SIG-M5 treated with dmso at 0.1 percent for 504 hours (cell line): ENCODE results near the gene LHX3.

Experiments
- DNase-seq: peaks from one replicate; lab custom pipeline; 2025; ENCODE audit not compliant: unreplicated experiment; lab: John Stamatoyannopoulos, UW

Gene LHX3

DNA sequence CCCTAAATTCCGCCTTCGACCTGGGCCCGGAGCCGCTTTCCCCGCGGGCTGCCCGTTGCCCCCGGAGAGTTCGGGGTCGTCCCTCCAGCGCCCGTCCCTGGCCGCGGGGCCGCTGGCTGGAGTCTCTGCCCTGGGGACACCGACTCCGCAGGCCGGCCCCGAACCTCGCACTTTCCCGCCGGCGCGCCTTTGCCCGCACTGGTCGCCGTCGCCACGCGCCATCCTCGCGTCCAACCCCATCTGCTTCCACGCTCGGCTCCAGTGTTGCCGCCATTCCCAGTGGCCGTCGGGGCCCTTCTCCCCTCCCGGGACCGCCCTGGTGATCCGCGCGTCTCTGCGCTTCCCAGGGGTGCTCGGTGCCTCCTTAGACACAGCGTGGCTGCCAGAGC lies 11.0 kb downstream of the LHX3 start:
- DNase-seq: no peak

DNA sequence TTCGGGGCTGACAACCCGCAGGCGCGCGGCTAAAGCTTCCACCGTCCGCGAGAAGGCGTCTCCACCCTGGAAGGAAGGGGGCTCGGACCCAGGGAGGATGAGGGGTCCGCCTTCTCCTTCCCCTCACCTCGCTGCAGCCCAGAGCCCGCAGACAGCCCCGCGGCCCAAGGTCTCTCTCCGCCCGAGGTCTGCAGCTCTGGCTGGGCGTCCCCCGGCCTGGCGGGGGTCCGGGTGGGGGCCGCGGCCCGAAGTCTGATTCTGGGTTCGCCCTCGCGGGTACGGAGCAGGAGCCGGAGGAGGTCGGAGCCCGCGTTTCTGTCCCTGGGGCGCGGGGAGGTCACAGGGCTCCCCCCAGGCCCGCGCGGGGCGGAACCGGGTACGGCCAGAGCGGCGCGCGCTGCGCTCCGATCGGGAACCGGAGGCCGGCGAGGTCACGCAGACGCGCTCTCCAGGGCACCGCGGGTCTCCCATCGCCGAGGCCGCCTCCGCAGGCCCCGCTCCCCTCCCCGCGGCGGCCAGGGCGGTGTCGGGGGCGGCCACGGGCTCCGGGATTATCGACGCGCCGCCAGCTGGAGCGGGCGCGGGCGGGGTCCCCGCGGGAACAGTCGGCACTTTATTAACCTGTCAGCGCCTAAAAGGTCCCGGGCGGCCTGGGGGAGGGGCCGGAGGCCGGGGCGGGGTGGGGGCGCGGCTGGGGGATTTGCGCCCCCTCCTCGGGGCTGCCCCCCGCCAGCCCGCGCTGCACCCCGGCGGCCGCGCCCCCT lies 11.6 kb downstream of the LHX3 start:
- no peak for DNase-seq

DNA sequence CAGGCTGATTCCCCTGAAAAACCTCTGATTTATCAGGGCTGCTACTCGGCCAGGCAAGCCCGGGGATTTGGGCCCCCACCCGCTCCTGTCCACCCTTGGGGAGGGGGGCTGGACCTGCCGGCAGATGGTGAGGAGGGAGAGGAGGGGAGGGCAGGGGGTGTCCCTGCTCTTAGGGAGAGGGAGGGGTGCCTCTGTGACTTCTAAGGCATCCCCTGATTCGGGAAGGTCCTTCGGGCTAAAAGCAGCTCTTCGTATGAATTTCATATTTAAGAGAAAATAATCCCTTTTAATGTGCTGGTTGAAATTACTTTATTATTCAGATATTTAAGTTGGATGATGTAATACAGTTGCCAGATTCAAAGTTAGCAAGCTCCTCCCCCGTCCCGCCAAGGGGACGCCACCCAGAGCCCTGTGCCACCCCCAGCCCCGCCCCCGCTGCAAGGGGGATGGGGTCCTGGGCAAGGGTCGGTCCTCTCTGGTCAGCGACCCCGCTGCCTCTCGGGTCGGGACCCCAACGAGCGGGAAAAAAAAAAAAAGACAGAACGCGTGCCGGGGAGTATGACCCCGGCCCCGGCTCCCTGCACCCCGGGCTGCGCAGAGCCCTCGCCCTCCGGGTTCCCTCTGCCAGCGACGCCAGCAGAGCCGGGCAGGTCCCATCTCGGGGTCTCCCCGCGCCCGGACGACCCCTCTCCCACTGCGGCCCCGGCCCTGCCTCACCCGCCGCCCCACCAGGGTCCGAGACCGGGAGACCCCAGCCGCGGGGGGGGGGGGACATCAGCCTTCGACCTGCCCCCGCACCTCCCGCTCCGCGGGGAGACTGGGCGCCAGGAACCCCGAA lies 12.4 kb downstream of the LHX3 start:
- DNase-seq: no peak

DNA sequence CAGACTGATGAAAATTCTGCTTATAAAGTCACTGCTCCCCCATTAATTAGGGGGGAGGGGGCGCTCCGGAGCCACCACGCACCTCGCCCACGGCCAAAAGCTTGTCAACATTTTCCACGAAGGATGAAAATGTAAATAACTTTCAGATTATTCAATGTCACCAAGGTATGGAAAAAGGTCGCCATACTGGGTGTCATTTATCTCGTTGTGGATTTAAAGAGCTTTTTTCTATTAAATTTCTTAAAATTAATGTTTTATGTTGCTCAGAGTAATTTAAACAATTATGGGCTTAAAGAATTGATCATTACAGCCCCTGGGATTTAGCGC lies 13.0 kb downstream of the LHX3 start:
- DNase-seq: no peak

DNA sequence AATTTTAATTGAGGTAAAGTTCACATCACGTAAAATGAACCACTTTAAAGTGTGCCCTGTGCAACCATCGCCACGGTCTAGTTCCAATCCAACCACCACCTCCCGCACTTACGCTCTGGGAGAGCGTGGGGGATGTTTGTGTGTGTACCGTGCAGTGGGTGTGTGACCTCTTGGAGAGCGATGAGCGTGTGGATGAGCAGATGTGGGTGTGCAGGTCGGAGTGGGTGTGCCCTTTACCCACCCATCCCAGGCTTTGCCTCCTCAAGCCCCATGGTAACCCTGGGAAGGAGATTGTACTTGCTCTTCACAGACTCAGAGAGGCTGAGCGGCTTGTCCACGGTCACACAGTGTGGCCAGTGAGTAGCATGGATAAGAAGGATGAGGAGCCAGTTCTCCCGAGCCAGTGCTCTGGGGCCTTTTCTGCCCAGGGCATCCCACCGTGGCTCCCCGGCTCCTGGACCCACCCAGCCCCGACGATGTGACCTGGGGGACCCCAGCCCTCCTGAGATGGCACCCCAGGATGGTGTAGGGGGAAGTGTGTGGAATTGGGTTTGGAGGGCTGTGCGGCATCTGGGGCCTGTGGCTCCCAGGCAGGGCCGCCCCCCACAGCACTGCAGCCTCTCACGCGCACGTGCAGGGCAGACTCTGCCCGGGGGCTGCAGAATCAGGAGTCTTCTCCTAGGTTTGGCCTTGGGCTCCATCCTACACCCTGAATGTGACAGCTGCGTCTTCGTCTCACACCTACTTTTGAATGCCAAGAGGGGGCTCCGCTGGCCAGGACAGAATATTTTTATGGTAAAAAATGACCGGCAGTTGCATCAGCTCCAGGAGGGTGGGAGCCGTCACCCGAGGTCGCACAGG lies 13.6 kb downstream of the LHX3 start:
- no peak for DNase-seq

DNA sequence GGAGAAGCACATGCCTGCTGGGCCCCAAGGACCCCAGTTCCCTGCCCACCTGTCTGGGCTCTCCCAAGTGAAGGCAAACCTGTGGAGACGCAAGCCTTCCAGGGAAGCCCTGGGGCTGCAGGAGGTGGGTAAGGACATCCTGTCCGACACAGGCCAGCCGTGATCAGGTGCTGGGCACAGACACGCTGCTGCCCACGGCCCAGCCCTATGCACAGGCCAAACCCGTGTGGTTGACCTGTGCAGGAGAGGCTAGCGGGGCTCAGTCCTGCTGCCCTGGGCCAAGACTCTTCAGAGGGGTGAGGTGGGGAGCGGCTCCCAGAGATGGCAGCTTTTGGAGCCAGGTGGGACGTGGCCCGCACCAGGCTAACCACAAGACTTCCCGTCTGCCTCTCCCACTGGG lies 14.3 kb downstream of the LHX3 start:
- no peak for DNase-seq

DNA sequence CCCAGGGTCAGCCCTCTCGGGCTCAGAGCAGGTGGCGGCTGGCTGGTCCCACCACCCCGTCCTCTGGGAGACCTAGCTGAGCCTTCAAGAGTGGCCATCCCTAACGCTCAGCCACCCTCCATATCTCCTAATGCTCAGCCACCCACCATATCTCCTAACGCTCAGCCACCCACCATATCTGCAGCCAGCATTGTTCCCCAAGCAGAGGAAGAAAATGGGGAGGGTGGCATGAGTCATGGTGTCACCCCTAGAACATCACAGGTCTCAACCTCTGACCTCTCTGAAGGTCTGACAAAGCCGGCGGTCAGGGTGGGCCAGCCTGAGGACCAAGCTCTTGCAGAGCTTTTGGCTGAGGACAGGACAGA lies 14.7 kb downstream of the LHX3 start:
- DNase-seq: no peak

DNA sequence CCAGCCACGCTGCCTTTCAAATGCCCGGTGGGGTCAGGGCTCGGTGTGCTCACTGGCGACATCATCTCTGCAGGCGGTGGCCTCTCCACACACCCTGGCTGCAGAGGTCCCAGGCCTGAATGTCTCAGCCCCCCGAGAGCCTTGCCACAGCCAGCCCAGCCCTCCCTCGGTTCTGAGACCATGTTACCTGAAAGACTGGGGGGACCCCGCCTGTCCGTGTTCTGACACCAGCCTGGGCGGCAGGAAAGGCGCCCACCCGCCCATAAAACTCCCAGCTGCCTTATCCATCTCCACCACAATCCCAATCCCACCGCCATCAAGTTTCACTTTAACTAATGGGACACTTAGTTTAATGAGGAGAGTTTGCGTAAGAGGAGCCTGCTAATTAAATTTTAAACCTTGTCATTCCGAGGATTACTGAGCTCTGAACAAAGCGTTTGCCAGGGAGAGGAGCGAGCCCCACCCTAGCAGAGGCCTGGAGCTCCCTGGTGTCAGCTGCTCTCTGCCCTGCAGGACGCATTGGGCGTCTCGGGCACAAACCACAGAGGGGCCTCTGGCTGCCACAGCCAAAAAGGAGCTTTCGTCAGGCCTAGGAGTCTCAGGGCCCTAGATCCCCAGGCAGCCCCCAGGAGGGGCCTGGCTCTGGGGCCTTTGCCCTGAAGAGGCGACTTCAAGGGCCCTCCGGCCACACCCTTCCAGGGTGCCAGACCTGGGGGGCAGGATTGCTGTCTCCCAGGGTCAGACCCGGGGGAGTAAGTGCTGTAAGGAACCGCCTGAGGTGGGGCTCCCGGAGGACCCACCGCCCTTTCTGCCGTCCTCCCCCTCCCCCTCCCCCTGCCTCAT lies 15.3 kb downstream of the LHX3 start:
- no peak for DNase-seq

DNA sequence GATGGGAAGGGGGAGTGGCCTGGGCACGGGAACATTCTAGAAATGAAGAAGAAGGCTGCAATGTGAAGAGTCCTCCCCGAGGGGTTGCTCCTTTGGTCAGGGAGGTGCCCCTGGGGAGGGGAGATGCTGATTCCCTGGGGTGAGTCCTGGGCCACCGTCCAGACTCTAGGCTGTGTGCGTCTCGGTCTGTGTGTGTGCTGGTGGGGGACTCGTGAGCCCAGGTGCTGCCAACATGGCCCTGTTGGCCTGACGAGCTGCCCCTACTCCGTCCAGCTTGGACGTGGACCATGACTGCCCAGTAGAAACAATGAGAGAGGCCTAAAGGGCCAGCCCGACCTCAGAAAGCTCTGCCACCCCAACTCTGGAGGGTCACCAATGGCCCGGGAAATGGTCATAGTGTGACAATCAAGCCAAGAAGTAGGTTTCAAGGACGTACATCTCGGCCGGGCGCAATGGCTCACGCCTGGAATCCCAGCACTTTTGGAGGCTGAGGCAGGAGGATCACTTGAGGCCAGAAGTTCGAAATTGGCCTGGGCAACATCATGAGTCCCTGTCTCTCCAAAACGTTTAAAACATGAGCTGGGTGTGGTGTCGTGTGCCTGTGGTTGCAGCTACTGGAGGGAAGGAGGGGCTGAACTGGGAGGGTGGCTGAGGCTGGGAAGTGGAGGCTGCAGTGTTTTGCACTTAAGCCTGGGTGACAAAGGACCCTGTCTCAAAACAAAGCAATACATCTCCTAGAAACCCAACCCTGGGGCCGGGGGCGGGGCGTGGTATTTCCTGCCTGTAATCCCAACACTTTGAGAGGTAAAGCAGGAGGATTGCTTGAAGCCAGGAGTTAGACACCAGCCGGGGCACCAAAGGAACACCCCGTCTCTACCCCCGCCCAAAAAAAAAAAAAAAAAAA lies 17.0 kb downstream of the LHX3 start:
- no peak for DNase-seq

DNA sequence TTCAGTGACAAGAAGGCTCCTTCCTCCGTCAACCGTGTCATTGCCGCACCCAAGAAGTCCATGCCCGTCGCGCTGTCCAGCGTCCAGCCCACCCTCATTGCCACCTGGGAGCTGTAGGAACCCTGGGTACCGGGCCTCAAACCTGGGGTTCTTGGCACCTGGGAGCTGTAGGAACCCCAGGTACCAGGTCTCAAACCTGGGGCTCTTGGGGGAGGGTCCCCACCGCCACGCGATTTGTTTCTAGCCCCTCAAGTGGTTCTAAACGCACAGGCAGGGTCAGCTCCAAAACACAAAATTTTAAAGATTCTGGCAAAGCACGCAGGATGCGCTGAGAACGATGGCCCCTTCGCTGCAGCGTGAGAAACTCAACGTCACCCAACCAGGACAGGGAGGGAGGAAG lies 17.7 kb downstream of the LHX3 start:
- DNase-seq: no peak

DNA sequence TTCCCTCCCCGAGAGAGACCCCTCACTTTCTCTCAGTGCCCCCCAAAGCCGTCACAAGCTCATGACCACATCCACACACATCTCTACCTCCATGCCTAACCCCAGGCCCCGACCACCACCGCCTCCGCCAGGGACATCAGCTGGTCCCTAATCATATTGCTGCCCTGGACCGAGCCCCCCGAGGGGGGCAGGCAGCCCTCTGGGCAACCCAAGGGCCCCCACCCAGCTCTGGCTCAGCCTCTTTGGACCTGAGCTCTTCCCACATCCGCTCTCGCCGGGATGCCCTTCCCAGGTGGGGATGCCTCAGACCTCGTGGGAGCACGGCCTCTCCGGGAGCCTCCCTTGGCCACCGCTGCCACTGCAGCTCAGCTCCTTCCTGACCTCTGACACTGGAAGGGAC lies 18.5 kb downstream of the LHX3 start:
- no peak for DNase-seq

DNA sequence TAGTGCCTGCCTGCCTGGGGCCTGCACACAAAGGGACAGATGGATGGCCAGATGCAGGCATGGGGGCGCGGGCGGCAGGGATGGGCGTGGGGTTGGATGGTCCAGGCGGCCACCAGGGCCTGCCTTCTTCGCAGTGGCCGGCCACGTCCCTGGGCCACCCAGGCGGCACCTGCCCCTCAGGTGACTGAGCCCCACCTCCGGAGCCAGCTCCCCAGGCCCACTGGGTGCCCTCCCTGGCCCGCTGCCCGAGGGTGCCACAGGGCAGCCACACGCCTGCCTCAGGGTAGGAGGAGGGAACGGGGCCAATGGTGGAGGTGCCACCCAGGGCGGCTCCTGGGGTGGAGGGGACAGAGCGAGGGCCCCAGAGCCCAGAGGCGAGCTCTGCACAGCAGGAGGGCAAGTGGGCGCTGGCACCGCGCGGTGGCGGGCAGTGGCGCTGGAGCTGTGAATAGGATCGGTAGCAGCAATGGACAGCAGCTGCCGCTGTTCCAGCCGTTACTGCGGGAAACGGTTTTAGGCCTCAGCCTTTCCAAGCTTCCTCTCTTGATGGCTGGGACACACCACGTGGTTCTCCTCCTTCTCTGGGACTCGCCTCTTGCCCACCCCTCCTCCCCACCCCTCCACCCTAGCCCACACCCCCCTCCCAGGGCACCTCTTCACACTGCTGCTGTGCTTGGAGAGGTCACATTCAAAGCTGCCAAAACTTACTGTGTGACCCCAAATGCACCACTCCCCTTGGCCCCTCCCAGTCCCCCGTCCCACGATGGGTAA lies 19.1 kb downstream of the LHX3 start:
- no peak for DNase-seq

DNA sequence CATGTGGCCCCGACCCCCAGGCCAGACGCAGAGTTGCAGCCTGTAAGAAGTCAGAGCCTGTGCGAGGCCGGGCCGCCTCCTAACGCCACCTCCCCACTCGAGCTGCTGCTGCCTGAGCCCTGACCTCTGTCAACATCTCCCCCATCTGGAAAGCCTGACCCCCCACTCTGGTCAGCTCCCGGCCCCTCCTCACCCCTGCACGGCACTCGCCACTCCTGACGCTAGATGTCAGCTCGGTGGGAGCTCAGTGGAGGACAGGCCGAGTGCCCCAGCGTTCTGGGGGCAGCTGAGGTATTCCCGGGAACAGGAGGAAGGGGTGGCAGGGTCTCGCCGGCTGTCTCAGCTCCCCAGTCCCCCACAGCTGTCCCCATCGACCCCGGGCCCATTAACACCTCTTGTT lies 19.9 kb downstream of the LHX3 start:
- no peak for DNase-seq

DNA sequence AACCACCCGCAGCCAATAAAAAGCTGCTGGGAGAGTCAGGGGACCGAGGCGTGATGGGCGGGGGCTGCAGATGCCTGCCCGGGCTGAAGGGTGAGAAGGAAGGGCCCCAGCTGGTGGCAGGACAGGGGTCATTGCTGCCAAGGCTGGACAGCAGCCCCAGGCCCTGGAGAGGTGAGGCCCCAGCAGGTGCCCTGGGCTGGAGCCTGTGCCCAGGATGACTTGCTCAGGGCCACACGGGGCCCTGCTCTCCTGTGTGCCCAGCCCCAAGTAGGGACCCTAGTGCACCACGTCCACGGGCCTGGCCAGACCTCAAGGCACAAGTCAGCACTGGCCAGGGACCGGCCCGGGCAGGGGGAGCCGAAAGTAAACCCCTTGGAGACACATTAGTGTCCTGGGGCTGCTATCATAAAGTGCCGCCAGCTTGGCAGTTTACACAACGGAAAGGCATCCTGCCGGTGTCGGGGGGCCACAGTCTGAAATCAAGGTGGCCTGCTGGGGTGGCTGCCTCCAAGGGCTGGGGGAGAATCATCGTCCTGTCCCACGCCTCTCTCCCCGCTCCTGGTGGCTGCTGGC lies 22.0 kb downstream of the LHX3 start:
- DNase-seq: no peak

DNA sequence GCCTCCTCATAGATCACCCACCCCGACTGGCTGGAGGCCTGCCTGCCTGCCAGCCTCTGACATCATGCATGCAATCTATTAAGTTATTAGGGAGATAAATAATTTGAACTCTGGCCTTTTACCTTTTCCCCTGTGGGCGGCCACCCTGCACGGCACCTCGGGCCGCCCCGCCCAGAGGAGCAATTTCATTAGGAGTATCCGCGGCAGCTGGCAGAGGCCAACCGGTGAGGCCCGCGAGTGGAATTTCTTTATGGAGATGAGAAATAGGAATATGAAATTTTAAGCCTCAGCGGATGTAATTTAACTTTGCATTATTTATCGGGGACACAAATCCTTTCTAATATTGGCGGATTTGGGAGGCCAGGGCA lies 22.5 kb downstream of the LHX3 start:
- no peak for DNase-seq

DNA sequence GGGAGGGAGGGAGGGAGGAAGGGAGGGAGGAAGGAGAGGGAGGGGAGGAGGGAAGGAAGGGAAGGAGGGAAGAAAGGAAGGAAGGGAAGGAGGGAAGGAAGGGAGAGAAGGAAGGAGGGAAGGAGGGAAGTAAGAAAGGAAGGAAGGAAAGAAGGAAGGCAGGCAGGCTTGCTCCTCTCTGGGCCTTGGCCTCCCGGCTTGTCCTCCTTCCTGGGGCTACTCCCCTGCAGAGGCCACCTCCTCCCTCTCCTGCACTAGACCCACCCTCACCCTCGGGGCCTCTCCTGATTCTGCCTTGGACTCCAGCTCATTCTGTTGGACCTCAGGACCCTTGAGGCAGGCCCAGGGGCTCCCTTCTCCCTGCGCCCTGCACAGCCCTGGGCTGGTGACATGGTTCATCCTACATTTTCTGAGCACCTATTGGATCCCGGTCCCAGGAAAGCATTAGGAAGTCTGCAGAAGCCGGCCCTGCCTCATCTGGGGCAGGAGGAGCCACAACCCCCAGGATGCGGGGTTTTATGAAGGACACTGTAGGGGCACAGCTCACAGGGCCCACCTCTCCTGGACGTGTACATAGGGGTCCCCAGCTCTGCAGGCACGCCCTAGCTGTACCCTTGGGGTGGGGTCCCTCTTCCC lies 23.0 kb downstream of the LHX3 start:
- DNase-seq: no peak

DNA sequence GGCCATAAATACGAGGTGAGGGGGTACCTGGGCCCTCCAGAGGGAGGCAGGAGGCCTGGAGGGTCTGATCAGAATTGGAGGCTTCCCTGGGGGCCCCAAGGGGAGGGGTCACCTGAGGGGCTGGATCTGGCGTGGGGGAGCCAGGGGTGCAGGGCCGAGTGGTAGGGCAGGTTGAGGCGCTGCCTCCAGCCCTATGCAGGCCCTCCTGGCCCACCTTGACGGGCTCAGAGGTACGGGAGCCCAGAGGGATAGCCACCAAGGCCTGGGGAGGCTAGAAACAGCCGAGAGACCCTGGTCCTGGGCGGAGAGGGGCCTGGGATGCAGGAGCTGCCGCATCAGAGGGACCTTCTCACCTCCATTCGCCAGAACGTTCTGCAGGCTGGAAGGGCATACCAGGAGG lies 24.3 kb downstream of the LHX3 start:
- no peak for DNase-seq

DNA sequence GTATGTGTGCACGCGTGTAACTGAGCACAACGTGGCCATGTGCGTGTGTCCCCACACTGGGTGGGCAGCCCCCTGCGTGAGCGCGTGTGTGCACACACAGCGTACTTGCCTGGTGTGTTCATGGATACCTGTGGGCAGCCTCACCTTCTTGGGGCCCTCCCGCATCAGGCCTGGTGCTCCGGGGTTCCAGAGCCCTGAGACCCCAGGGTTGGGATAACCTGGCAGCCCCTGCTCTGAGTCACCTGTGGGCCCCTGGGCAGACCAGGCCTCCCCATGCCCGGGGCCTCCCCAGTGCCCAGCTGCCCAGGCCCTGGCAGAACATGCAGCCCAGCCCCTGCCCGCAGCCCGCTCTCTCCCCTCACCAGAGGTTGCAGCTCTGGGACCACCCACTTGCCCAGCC lies 25.2 kb downstream of the LHX3 start:
- DNase-seq: no peak
